Stomach smooth muscle (tissue), 2 donors: Measurements from ENCODE around the gene CAPN9.
"Not testable (repeated sequence)": the region's sequence is repeated elsewhere in the genome, so short reads cannot be mapped to it uniquely, and the experiment has no call there.

Experiments used
- H3K27ac ChIP-seq: one replicate; pipeline ENCODE4 v1.7.0; 2013; ENCODE audit warnings: mild to moderate bottlenecking, low read length, inconsistent platforms
- H3K27me3 ChIP-seq, 2 donors: one replicate each; pipeline ENCODE4 v1.7.0; 2013; ENCODE audit warnings: low read length in 2 of 2; ENCODE audit not compliant: insufficient read depth in 2 of 2, control insufficient read depth in 1 of 2
- H3K36me3 ChIP-seq, 2 donors: one replicate each; pipeline ENCODE4 v1.7.0; 2013; ENCODE audit warnings: low read length in 2 of 2; ENCODE audit not compliant: control insufficient read depth in 2 of 2, insufficient read depth in 2 of 2
- H3K4me1 ChIP-seq: one replicate; pipeline ENCODE4 v1.7.0; 2013; ENCODE audit warnings: low read length; ENCODE audit not compliant: control insufficient read depth, insufficient read depth
- H3K4me3 ChIP-seq, 2 donors: one replicate each; pipeline ENCODE4 v1.7.0; 2013; ENCODE audit warnings: low read length in 2 of 2
- H3K9ac ChIP-seq, 2 donors: one replicate each; pipeline ENCODE4 v1.7.0; 2013; ENCODE audit warnings: low read length in 2 of 2, mild to moderate bottlenecking in 1 of 2
- H3K9me3 ChIP-seq, 2 donors: one replicate each; pipeline ENCODE4 v1.7.0; 2013; ENCODE audit warnings: low read length in 2 of 2; ENCODE audit not compliant: control insufficient read depth in 2 of 2
- donor health status: healthy.
- donor health status: Pancreatic carcinoma.

Gene CAPN9

GRCh38 chr1:230843503-230844309 lies 96.5 kb downstream of the CAPN9 start:
- H3K36me3 ChIP-seq, result peaks cover 24 to 28% of the 10 kb centered on the region in 2 donors
- no peak overlapping the region for H3K4me3 ChIP-seq
- no peaks in the 10 kb centered on the region for H3K27me3 ChIP-seq
- no peak overlapping the region for H3K9ac ChIP-seq
- H3K27ac ChIP-seq, result no peak overlapping the region
- H3K9me3 ChIP-seq, result no peaks in the 10 kb centered on the region
- H3K4me1 ChIP-seq, result peaks cover 27% of the 10 kb centered on the region

GRCh38 chr1:230844561-230844960 lies 97.4 kb downstream of the CAPN9 start:
- H3K4me3 ChIP-seq, result no peak overlapping the region
- H3K27ac ChIP-seq, result no peak overlapping the region

GRCh38 chr1:230845184-230845583 lies 98.0 kb downstream of the CAPN9 start:
- H3K4me3 ChIP-seq, H3K27me3 ChIP-seq, H3K27ac ChIP-seq, H3K9me3 ChIP-seq, H3K9ac ChIP-seq: not testable (repeated sequence)
- H3K36me3 ChIP-seq, result peaks cover 17 to 24% of the 10 kb centered on the region in 2 donors
- H3K4me1 ChIP-seq, result peaks cover 42% of the 10 kb centered on the region

More at GRCh38 chr1:230844561-230844960, 97.4 kb downstream of the CAPN9 start:
- Histone ChIP-seq H3K9me3 (no peaks in the 10 kb centered on the region), H3K4me1 (peaks cover 36% of the 10 kb centered on the region), H3K9ac (no peak overlapping the region), H3K36me3 (peaks cover 17 to 24% of the 10 kb centered on the region in 2 donors), H3K27me3 (no peaks in the 10 kb centered on the region)

GRCh38 chr1:230848235-230848634 lies 101.0 kb downstream of the CAPN9 start:
- H3K36me3 ChIP-seq, result peaks cover 11 to 18% of the 10 kb centered on the region in 2 donors

GRCh38 chr1:230849451-230850224 lies 102.5 kb downstream of the CAPN9 start:
- Histone ChIP-seq H3K4me3 (peak overlapping the region; percentile 0 to 49), H3K36me3 (peaks cover 12 to 14% of the 10 kb centered on the region in 2 donors), H3K9me3 (peaks cover 0 to 3% of the 10 kb centered on the region in 2 donors), H3K27me3 (no peaks in the 10 kb centered on the region), H3K9ac (no peak overlapping the region), H3K4me1 (peaks cover 48% of the 10 kb centered on the region), H3K27ac (peak overlapping the region; percentile 62)

More at GRCh38 chr1:230848235-230848634, 101.0 kb downstream of the CAPN9 start:
- no peaks in the 10 kb centered on the region for H3K27me3 ChIP-seq
- H3K4me3 ChIP-seq, result no peak overlapping the region
- no peak overlapping the region for H3K27ac ChIP-seq
- no peak overlapping the region for H3K9ac ChIP-seq
- peaks cover 0 to 3% of the 10 kb centered on the region in 2 donors for H3K9me3 ChIP-seq
- peaks cover 46% of the 10 kb centered on the region for H3K4me1 ChIP-seq

GRCh38 chr1:230850547-230850946 lies 103.4 kb downstream of the CAPN9 start:
- peak overlapping the region; percentile 62 for H3K27ac ChIP-seq
- peaks cover 53% of the 10 kb centered on the region for H3K4me1 ChIP-seq
- H3K9me3 ChIP-seq, result peaks cover 0 to 3% of the 10 kb centered on the region in 2 donors
- peaks cover 16 to 19% of the 10 kb centered on the region in 2 donors for H3K36me3 ChIP-seq
- no peak overlapping the region for H3K9ac ChIP-seq
- H3K27me3 ChIP-seq, result no peaks in the 10 kb centered on the region
- peak overlapping the region; percentile 0 to 49 for H3K4me3 ChIP-seq

- Histone ChIP-seq H3K27me3 (no peaks in the 10 kb centered on the region), H3K36me3 (peaks cover 16 to 17% of the 10 kb centered on the region in 2 donors), H3K9ac (no peak overlapping the region), H3K4me3 (peak overlapping the region in 1 of 2 donors; percentile 29), H3K4me1 (peaks cover 60% of the 10 kb centered on the region), H3K27ac (peak overlapping the region; percentile 62), H3K9me3 (peaks cover 0 to 3% of the 10 kb centered on the region in 2 donors)
These were observed 104.1 kb downstream of the CAPN9 start for GRCh38 chr1:230851291-230851691.
